Mesendoderm (in vitro differentiated cells): ENCODE data around the gene THSD4.

Experiments
- DNase-seq: peaks from one replicate; pipeline ENCODE4 v3.0.0; 2013
- H2AK5ac ChIP-seq: 2 replicates; pipeline ENCODE4 v1.6.1; 2013; ENCODE audit warnings: low read length, inconsistent platforms
- H2BK120ac ChIP-seq: 2 replicates; pipeline ENCODE4 v1.6.1; 2013; ENCODE audit warnings: low read depth, mild to moderate bottlenecking, low read length, moderate library complexity, mixed read lengths
- H2BK15ac ChIP-seq: replicated peaks from 2 replicates; pipeline ENCODE4 v1.6.1; 2013; ENCODE audit warnings: low read depth, mild to moderate bottlenecking, moderate library complexity
- H2BK5ac ChIP-seq: 2 replicates; pipeline ENCODE4 v1.6.1; 2013; ENCODE audit warnings: low read length, inconsistent platforms
- H3K18ac ChIP-seq: 2 replicates; pipeline ENCODE4 v1.6.1; 2013; ENCODE audit warnings: mild to moderate bottlenecking, low read length, mixed read lengths
- H3K23ac ChIP-seq: one replicate; pipeline ENCODE4 v1.6.1; 2013; ENCODE audit warnings: low read length
- H3K27ac ChIP-seq: 2 replicates; pipeline ENCODE4 v1.5.1; 2013; ENCODE audit warnings: low read depth, mild to moderate bottlenecking, inconsistent platforms, low read length, moderate library complexity
- H3K27me3 ChIP-seq: 2 replicates; pipeline ENCODE4 v1.6.1; 2013; ENCODE audit warnings: low read length, control low read depth, mild to moderate bottlenecking, inconsistent platforms; ENCODE audit not compliant: insufficient read depth, poor library complexity
- H3K36me3 ChIP-seq: 2 replicates; pipeline ENCODE4 v1.6.1; 2013; ENCODE audit warnings: low read length, inconsistent platforms; ENCODE audit not compliant: control insufficient read depth, insufficient read depth
- H3K4ac ChIP-seq: one replicate; pipeline ENCODE4 v1.6.1; 2013; ENCODE audit warnings: low read depth, mild to moderate bottlenecking, low read length, moderate library complexity
- H3K4me1 ChIP-seq: 2 replicates; pipeline ENCODE4 v1.6.1; 2013; ENCODE audit warnings: low read depth, low read length, inconsistent platforms; ENCODE audit not compliant: control insufficient read depth
- H3K4me2 ChIP-seq: 2 replicates; pipeline ENCODE4 v1.6.1; 2013; ENCODE audit warnings: low read length
- H3K4me3 ChIP-seq: 2 replicates; pipeline ENCODE4 v1.5.1; 2013; ENCODE audit warnings: mild to moderate bottlenecking, low read length
- H3K56ac ChIP-seq: one replicate; pipeline ENCODE4 v1.6.1; 2013; ENCODE audit warnings: low read length
- H3K79me1 ChIP-seq: 2 replicates; pipeline ENCODE4 v1.6.1; 2013; ENCODE audit warnings: low read length, inconsistent platforms
- H3K79me2 ChIP-seq: 2 replicates; pipeline ENCODE4 v1.6.1; 2013; ENCODE audit warnings: mild to moderate bottlenecking, low read length; ENCODE audit not compliant: control insufficient read depth, insufficient read depth
- H3K9ac ChIP-seq: 2 replicates; pipeline ENCODE4 v1.6.1; 2013; ENCODE audit warnings: low read length, inconsistent platforms
- H4K5ac ChIP-seq: one replicate; pipeline ENCODE4 v1.6.1; 2013; ENCODE audit warnings: low read length
- H4K8ac ChIP-seq: one replicate; pipeline ENCODE4 v1.6.1; 2013; ENCODE audit warnings: low read depth, mild to moderate bottlenecking, control low read depth, low read length, moderate library complexity
- WGBS: extraction: QIAGEN DNeasy Blood & Tissue Kit; methylation state at CpG from one replicate; pipeline ENCODE4 v1.1.7; 2013; ENCODE audit warnings: low lambda C conversion rate, missing lambda C conversion rate; ENCODE audit not compliant: insufficient coverage; ENCODE audit errors: extremely low coverage; 5-methylcytosine and 5-hydroxymethylcytosine counted together

THSD4 gene

GRCh38 chr15:71658827-71659729, 543.8 kb downstream of the THSD4 start:
- Histone ChIP-seq H3K4ac (no peak overlapping the region), H3K23ac (no peak overlapping the region), H3K4me2 (no peak overlapping the region), H3K27ac (no peak overlapping the region), H4K8ac (no peak overlapping the region), H3K79me1 (no peaks in the 10 kb centered on the region), H3K4me1 (no peaks in the 10 kb centered on the region), H3K27me3 (no peaks in the 10 kb centered on the region), H3K79me2 (no peaks in the 10 kb centered on the region), H3K18ac (no peak overlapping the region), H2BK5ac (no peak overlapping the region), H3K56ac (no peak overlapping the region), H3K36me3 (no peaks in the 10 kb centered on the region), H2BK15ac (no peak overlapping the region), H4K5ac (no peak overlapping the region), H2BK120ac (no peak overlapping the region), H3K4me3 (no peak overlapping the region), H3K9ac (no peak overlapping the region), H2AK5ac (no peak overlapping the region)
- WGBS: no CpG with 5 or more reads among the region's 2 CpGs
- no peak for DNase-seq

GRCh38 chr15:71659730-71660067, 544.4 kb downstream of the THSD4 start:
- H4K8ac ChIP-seq: no peak overlapping the region
- H3K27ac ChIP-seq: no peak overlapping the region
- H3K79me2 ChIP-seq: no peaks in the 10 kb centered on the region
- H3K56ac ChIP-seq: no peak overlapping the region
- H3K4ac ChIP-seq: no peak overlapping the region
- H3K4me1 ChIP-seq: no peaks in the 10 kb centered on the region
- H2BK15ac ChIP-seq: no peak overlapping the region
- no peak overlapping the region for H3K4me2 ChIP-seq
- H3K4me3 ChIP-seq: no peak overlapping the region
- no peak for DNase-seq
- no peak overlapping the region for H4K5ac ChIP-seq
- H3K23ac ChIP-seq: no peak overlapping the region
- H3K18ac ChIP-seq: no peak overlapping the region
- no peak overlapping the region for H2BK120ac ChIP-seq
- no peak overlapping the region for H2AK5ac ChIP-seq
- no CpG with 5 or more reads among the region's 4 CpGs for WGBS
- no peaks in the 10 kb centered on the region for H3K79me1 ChIP-seq
- no peak overlapping the region for H3K9ac ChIP-seq
- no peaks in the 10 kb centered on the region for H3K36me3 ChIP-seq
- H3K27me3 ChIP-seq: no peaks in the 10 kb centered on the region
- no peak overlapping the region for H2BK5ac ChIP-seq

- no peaks in the 10 kb centered on the region for H3K4me1 ChIP-seq
- no peaks in the 10 kb centered on the region for H3K36me3 ChIP-seq
- no peak overlapping the region for H3K27ac ChIP-seq
- no peak overlapping the region for H3K9ac ChIP-seq
- no peaks in the 10 kb centered on the region for H3K27me3 ChIP-seq
- WGBS: no CpG with 5 or more reads among the region's 15 CpGs
- no peak overlapping the region for H2BK15ac ChIP-seq
- no peak overlapping the region for H4K5ac ChIP-seq
- no peak overlapping the region for H3K23ac ChIP-seq
- DNase-seq: no peak
- H3K79me1 ChIP-seq: no peaks in the 10 kb centered on the region
- no peak overlapping the region for H3K18ac ChIP-seq
- no peaks in the 10 kb centered on the region for H3K79me2 ChIP-seq
- no peak overlapping the region for H3K4me2 ChIP-seq
- no peak overlapping the region for H2BK120ac ChIP-seq
- no peak overlapping the region for H3K4me3 ChIP-seq
- H4K8ac ChIP-seq: no peak overlapping the region
- no peak overlapping the region for H2AK5ac ChIP-seq
- no peak overlapping the region for H3K56ac ChIP-seq
- no peak overlapping the region for H2BK5ac ChIP-seq
- no peak overlapping the region for H3K4ac ChIP-seq
Measured at GRCh38 chr15:71660501-71660900, 545.2 kb downstream of the THSD4 start.

- H4K8ac ChIP-seq: no peak overlapping the region
- no peak overlapping the region for H3K27ac ChIP-seq
- H3K79me1 ChIP-seq: no peaks in the 10 kb centered on the region
- H3K79me2 ChIP-seq: no peaks in the 10 kb centered on the region
- no CpG with 5 or more reads among the region's 1 CpG for WGBS
- no peak overlapping the region for H3K4me2 ChIP-seq
- H2BK5ac ChIP-seq: no peak overlapping the region
- H3K18ac ChIP-seq: no peak overlapping the region
- H2BK120ac ChIP-seq: no peak overlapping the region
- no peaks in the 10 kb centered on the region for H3K36me3 ChIP-seq
- H3K23ac ChIP-seq: no peak overlapping the region
- no peak overlapping the region for H3K4ac ChIP-seq
- no peaks in the 10 kb centered on the region for H3K4me1 ChIP-seq
- no peaks in the 10 kb centered on the region for H3K27me3 ChIP-seq
- no peak overlapping the region for H4K5ac ChIP-seq
- no peak overlapping the region for H2BK15ac ChIP-seq
- no peak overlapping the region for H3K9ac ChIP-seq
- no peak for DNase-seq
- H3K4me3 ChIP-seq: no peak overlapping the region
- H3K56ac ChIP-seq: no peak overlapping the region
- no peak overlapping the region for H2AK5ac ChIP-seq
Measured at GRCh38 chr15:71662306-71662705, 547.0 kb downstream of the THSD4 start.

- Histone ChIP-seq H3K4ac (no peak overlapping the region), H2AK5ac (no peak overlapping the region), H3K9ac (no peak overlapping the region), H3K23ac (no peak overlapping the region), H4K5ac (no peak overlapping the region), H3K36me3 (no peaks in the 10 kb centered on the region), H3K79me1 (no peaks in the 10 kb centered on the region), H2BK120ac (no peak overlapping the region), H2BK15ac (no peak overlapping the region), H3K4me2 (no peak overlapping the region), H3K27me3 (no peaks in the 10 kb centered on the region), H3K4me1 (no peaks in the 10 kb centered on the region), H3K79me2 (no peaks in the 10 kb centered on the region), H4K8ac (no peak overlapping the region), H3K27ac (no peak overlapping the region), H2BK5ac (no peak overlapping the region), H3K4me3 (no peak overlapping the region), H3K18ac (no peak overlapping the region), H3K56ac (no peak overlapping the region)
- DNase-seq: no peak
- WGBS: no CpG with 5 or more reads among the region's 1 CpG
Measured at GRCh38 chr15:71664622-71665021, 549.4 kb downstream of the THSD4 start.
